Measurements from ENCODE around the gene C6orf47. TPM values are rescaled to one million over a fixed set of nuclear protein-coding genes. Genes with fewer than 3 reads are reported as not detected.
A peak's percentile ranks its signal among the peaks of the same experiment; 100 is the strongest.

Gene C6orf47
- total and polyA plus RNA-seq, 4 donors, result 12.4 to 23.1 (median 17.3) TPM

- H3K27ac ChIP-seq (ENCODE audit: low read depth, low read length), result no peak overlapping the region
- no peaks in the 10 kb centered on the region for H3K9me3 ChIP-seq (ENCODE audit: control insufficient read depth, insufficient read depth, low read length)
- peaks cover 14% of the 10 kb centered on the region for H3K4me1 ChIP-seq (ENCODE audit: control insufficient read depth, insufficient read depth, low read length)
- 72% methylated on average over 4 of the region's 4 CpGs for WGBS (ENCODE audit: insufficient coverage)
- no peaks in the 10 kb centered on the region for H3K27me3 ChIP-seq (ENCODE audit: control insufficient read depth, insufficient read depth, low read length)
- H3K36me3 ChIP-seq (ENCODE audit: control insufficient read depth, insufficient read depth, low read length), result peaks cover 31% of the 10 kb centered on the region
- no peak overlapping the region for H3K4me3 ChIP-seq (ENCODE audit: low read depth, low read length)
- no peak for DNase-seq (ENCODE audit: low read depth in 4 of 6, low spot score in 6 of 6)
These were observed 15.8 kb upstream of the C6orf47 start for GRCh38 chr6:31676322-31676903.

- Histone ChIP-seq H3K4me1 (ENCODE audit: control insufficient read depth, insufficient read depth, low read length) (peaks cover 14% of the 10 kb centered on the region), H3K27ac (ENCODE audit: low read depth, low read length) (no peak within 1 kb of the TSS), H3K4me3 (ENCODE audit: low read depth, low read length) (no peak within 1 kb of the TSS), H3K36me3 (ENCODE audit: control insufficient read depth, insufficient read depth, low read length) (peaks cover 70% of the 10 kb centered on the region), H3K27me3 (ENCODE audit: control insufficient read depth, insufficient read depth, low read length) (no peaks in the 10 kb centered on the region), H3K9me3 (ENCODE audit: control insufficient read depth, insufficient read depth, low read length) (no peaks in the 10 kb centered on the region)
- WGBS (ENCODE audit: insufficient coverage), result 91% methylated on average over 5 of the region's 8 CpGs
- no peak for DNase-seq (ENCODE audit: low read depth in 4 of 6, low spot score in 6 of 6)
These were observed 9.1 kb upstream of the C6orf47 start, which contains the start of gene LY6G5B for GRCh38 chr6:31669676-31670075. Gene LY6G5B, plus strand, starts transcription at chr6:31669976. Its CDS starts 975 bp downstream, at chr6:31670951.

- Histone ChIP-seq H3K36me3 (ENCODE audit: control insufficient read depth, insufficient read depth, low read length) (peaks cover 62% of the 10 kb centered on the region), H3K27me3 (ENCODE audit: control insufficient read depth, insufficient read depth, low read length) (no peaks in the 10 kb centered on the region), H3K9me3 (ENCODE audit: control insufficient read depth, insufficient read depth, low read length) (no peaks in the 10 kb centered on the region), H3K4me3 (ENCODE audit: low read depth, low read length) (peak overlapping the region; percentile 93), H3K27ac (ENCODE audit: low read depth, low read length) (peak overlapping the region; percentile 70), H3K4me1 (ENCODE audit: control insufficient read depth, insufficient read depth, low read length) (peaks cover 35% of the 10 kb centered on the region)
- no peak for DNase-seq (ENCODE audit: low read depth in 4 of 6, low spot score in 6 of 6)
- WGBS (ENCODE audit: insufficient coverage), result 12% methylated on average over 14 of the region's 15 CpGs
These were observed 5.9 kb upstream of the C6orf47 start for GRCh38 chr6:31666337-31666965.

GRCh38 chr6:31665501-31666336, 5.1 kb upstream of the C6orf47 start, which contains the start of gene CSNK2B:
Gene CSNK2B, plus strand, starts transcription at chr6:31666080. Its CDS starts 752 bp downstream, at chr6:31666832.
- H3K27me3 ChIP-seq (ENCODE audit: control insufficient read depth, insufficient read depth, low read length), result no peaks in the 10 kb centered on the region
- whole genome bisulfite sequencing (ENCODE audit: insufficient coverage), result under 1% methylated on average over 57 of the region's 63 CpGs
- H3K9me3 ChIP-seq (ENCODE audit: control insufficient read depth, insufficient read depth, low read length), result no peaks in the 10 kb centered on the region
- H3K27ac ChIP-seq (ENCODE audit: low read depth, low read length), result peak within 1 kb of the TSS; percentile 99
- H3K4me3 ChIP-seq (ENCODE audit: low read depth, low read length), result peak within 1 kb of the TSS; percentile 93
- H3K36me3 ChIP-seq (ENCODE audit: control insufficient read depth, insufficient read depth, low read length), result peaks cover 57% of the 10 kb centered on the region
- H3K4me1 ChIP-seq (ENCODE audit: control insufficient read depth, insufficient read depth, low read length), result peaks cover 43% of the 10 kb centered on the region
- peak; percentile 89 to 100 (median 96) for DNase-seq (ENCODE audit: low read depth in 4 of 6, low spot score in 6 of 6)

- DNase-seq (ENCODE audit: low read depth in 4 of 6, low spot score in 6 of 6), result peak; percentile 84 to 98 (median 90)
- Histone ChIP-seq H3K27me3 (ENCODE audit: control insufficient read depth, insufficient read depth, low read length) (no peaks in the 10 kb centered on the region), H3K4me1 (ENCODE audit: control insufficient read depth, insufficient read depth, low read length) (peaks cover 46% of the 10 kb centered on the region), H3K36me3 (ENCODE audit: control insufficient read depth, insufficient read depth, low read length) (peaks cover 50% of the 10 kb centered on the region), H3K9me3 (ENCODE audit: control insufficient read depth, insufficient read depth, low read length) (no peaks in the 10 kb centered on the region), H3K4me3 (ENCODE audit: low read depth, low read length) (peak within 1 kb of the TSS; percentile 93), H3K27ac (ENCODE audit: low read depth, low read length) (peak within 1 kb of the TSS; percentile 99)
- 0% methylated on average over 32 of the region's 39 CpGs for WGBS (ENCODE audit: insufficient coverage)
These were observed 4.4 kb upstream of the C6orf47 start, which contains the start of gene GPANK1 for GRCh38 chr6:31664790-31665500. Gene GPANK1, minus strand, starts transcription at chr6:31664997. Its CDS starts 519 bp downstream, at chr6:31664478.

- Histone ChIP-seq H3K9me3 (ENCODE audit: control insufficient read depth, insufficient read depth, low read length) (no peaks in the 10 kb centered on the region), H3K4me3 (ENCODE audit: low read depth, low read length) (peak overlapping the region; percentile 93), H3K4me1 (ENCODE audit: control insufficient read depth, insufficient read depth, low read length) (peaks cover 54% of the 10 kb centered on the region), H3K27me3 (ENCODE audit: control insufficient read depth, insufficient read depth, low read length) (no peaks in the 10 kb centered on the region), H3K27ac (ENCODE audit: low read depth, low read length) (peak overlapping the region; percentile 99), H3K36me3 (ENCODE audit: control insufficient read depth, insufficient read depth, low read length) (peaks cover 49% of the 10 kb centered on the region)
- WGBS (ENCODE audit: insufficient coverage), result 23% methylated on average over 16 of the region's 17 CpGs
- no peak for DNase-seq (ENCODE audit: low read depth in 4 of 6, low spot score in 6 of 6)
These were observed 3.6 kb upstream of the C6orf47 start for GRCh38 chr6:31663961-31664789.

- no peaks in the 10 kb centered on the region for H3K9me3 ChIP-seq (ENCODE audit: control insufficient read depth, insufficient read depth, low read length)
- peak overlapping the region; percentile 99 for H3K27ac ChIP-seq (ENCODE audit: low read depth, low read length)
- peaks cover 60% of the 10 kb centered on the region for H3K4me1 ChIP-seq (ENCODE audit: control insufficient read depth, insufficient read depth, low read length)
- 58% methylated on average over 5 of the region's 9 CpGs for WGBS (ENCODE audit: insufficient coverage)
- no peak for DNase-seq (ENCODE audit: low read depth in 4 of 6, low spot score in 6 of 6)
- H3K27me3 ChIP-seq (ENCODE audit: control insufficient read depth, insufficient read depth, low read length), result no peaks in the 10 kb centered on the region
- peak overlapping the region; percentile 93 for H3K4me3 ChIP-seq (ENCODE audit: low read depth, low read length)
- H3K36me3 ChIP-seq (ENCODE audit: control insufficient read depth, insufficient read depth, low read length), result peaks cover 46% of the 10 kb centered on the region
These were observed 2.8 kb upstream of the C6orf47 start for GRCh38 chr6:31663126-31663960.

- no peak overlapping the region for H3K4me3 ChIP-seq (ENCODE audit: low read depth, low read length)
- peaks cover 59% of the 10 kb centered on the region for H3K4me1 ChIP-seq (ENCODE audit: control insufficient read depth, insufficient read depth, low read length)
- peaks cover 44% of the 10 kb centered on the region for H3K36me3 ChIP-seq (ENCODE audit: control insufficient read depth, insufficient read depth, low read length)
- no peaks in the 10 kb centered on the region for H3K27me3 ChIP-seq (ENCODE audit: control insufficient read depth, insufficient read depth, low read length)
- no peak overlapping the region for H3K27ac ChIP-seq (ENCODE audit: low read depth, low read length)
- H3K9me3 ChIP-seq (ENCODE audit: control insufficient read depth, insufficient read depth, low read length), result no peaks in the 10 kb centered on the region
- no peak for DNase-seq (ENCODE audit: low read depth in 4 of 6, low spot score in 6 of 6)
- 86% methylated on average over 12 of the region's 12 CpGs for WGBS (ENCODE audit: insufficient coverage)
These were observed 1.6 kb upstream of the C6orf47 start for GRCh38 chr6:31662124-31662723.
